Ramos (cell line): ENCODE data around the gene CTSF.
"Not testable (repeated sequence)": the region's sequence is repeated elsewhere in the genome, so short reads cannot be mapped to it uniquely, and the experiment has no call there.

Experiments used
- in situ Hi-C: fragments of 300-500 bp; cut with MboI; formaldehyde crosslinking; loops from one replicate; pipeline ENCODE4 v1.14.3; 2022; ENCODE audit warnings: low sequenced_read_pairs; ENCODE audit not compliant: unreplicated experiment

CTSF gene

GRCh38 chr11:66542362-66542761 lies 26.0 kb downstream of the CTSF start:
- in situ Hi-C loops: no loop called here

GRCh38 chr11:66541892-66542291 lies 26.5 kb downstream of the CTSF start:
- in situ Hi-C loops: no loop called here

- in situ Hi-C loops: not testable (repeated sequence)
Observed at GRCh38 chr11:66540598-66540997, 27.8 kb downstream of the CTSF start.

- in situ Hi-C loops: no loop called here
Observed at GRCh38 chr11:66539870-66540213, 28.6 kb downstream of the CTSF start.

- in situ Hi-C loops: no loop called here
Observed at GRCh38 chr11:66539170-66539869, 29.1 kb downstream of the CTSF start.

GRCh38 chr11:66532784-66533183 lies 35.6 kb downstream of the CTSF start:
- in situ Hi-C loops: no loop called here

GRCh38 chr11:66531841-66532240 lies 36.6 kb downstream of the CTSF start:
- in situ Hi-C loops: no loop called here

- in situ Hi-C loops: no loop called here
Observed at GRCh38 chr11:66530927-66531709, 37.3 kb downstream of the CTSF start.

- in situ Hi-C loops: no loop called here
Observed at GRCh38 chr11:66529655-66530054, 38.8 kb downstream of the CTSF start.

GRCh38 chr11:66529069-66529468 lies 39.3 kb downstream of the CTSF start:
- in situ Hi-C loops: no loop called here

GRCh38 chr11:66524304-66525040 lies 43.9 kb downstream of the CTSF start:
- in situ Hi-C loops: no loop called here

GRCh38 chr11:66523611-66524010 lies 44.8 kb downstream of the CTSF start:
- in situ Hi-C loops: no loop called here
